ENCODE results near the gene ALDH8A1.

The ALDH8A1 gene

GRCh38 chr6:134870677-134871498 is 79.0 kb downstream of the ALDH8A1 start:
- DNase-seq (ENCODE audit: low read depth): peak; percentile 72

- no peak for DNase-seq (ENCODE audit: low read depth)
These were observed 81.1 kb downstream of the ALDH8A1 start for GRCh38 chr6:134868812-134869211.
